GM18870 (cell line): ENCODE measurements around the gene SLC34A2.
"Not testable (repeated sequence)": the region's sequence is repeated elsewhere in the genome, so short reads cannot be mapped to it uniquely, and the experiment has no call there.

ENCODE experiments used
- ATAC-seq: cut with Tn5 transposase; IDR thresholded peaks from one replicate; pipeline ENCODE4 v1.9.1; 2021; ENCODE audit warnings: moderate library complexity; ENCODE audit not compliant: unreplicated experiment

The SLC34A2 gene

DNA sequence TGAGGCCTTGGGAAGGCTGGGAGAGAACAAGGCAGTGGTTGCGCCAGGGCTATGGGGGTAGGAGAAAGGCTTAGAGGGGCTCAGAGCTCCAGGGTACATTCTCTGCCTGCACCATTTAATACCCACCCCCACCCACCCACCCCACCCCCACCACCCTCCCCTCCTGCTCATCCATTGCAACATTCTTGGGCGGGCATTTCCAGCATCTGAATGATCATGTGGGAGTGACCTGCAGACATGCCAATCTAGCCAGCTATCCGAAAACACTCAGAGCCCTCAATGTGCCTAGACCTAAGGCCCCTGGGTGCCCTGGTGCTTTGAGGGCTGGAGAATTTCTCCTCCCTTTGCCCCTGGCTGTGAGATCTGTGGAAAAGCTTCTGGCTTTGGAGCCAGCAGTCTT lies 3.1 kb downstream of the SLC34A2 start:
- no peak for ATAC-seq

DNA sequence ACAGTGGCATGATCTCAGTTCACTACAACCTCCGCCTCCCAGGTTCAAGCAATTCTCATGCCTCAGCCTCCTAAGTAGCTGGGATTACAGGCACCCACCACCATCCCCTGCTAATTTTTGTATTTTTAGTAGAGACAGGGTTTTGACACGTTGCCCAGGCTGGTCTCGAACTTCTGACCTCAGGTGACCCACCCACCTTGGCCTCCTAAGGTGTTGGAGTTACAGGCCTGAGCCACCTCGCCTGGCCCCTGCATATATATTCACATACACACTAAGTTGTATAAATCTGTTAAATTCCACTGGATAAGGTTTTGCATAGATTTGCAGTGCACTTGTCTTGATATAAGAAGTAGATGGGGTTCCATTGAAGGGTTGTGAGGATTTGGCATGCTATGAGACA lies 5.8 kb downstream of the SLC34A2 start:
- not testable (repeated sequence) for ATAC-seq

DNA sequence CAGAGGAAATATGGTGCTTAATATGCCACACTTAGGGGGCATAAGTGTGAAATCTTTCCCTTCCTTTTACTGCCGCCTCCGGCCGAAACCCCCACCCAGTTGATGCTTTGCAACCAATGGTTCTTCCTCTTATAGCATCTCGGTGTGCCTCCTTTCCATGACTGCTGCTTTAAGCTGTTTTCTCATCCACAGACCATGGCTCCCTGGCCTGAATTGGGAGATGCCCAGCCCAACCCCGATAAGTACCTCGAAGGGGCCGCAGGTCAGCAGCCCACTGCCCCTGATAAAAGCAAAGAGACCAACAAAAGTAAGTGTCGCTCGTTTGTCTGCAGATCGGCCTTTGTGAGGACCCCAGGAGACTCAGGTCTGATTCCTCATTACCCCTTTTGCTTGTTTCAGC lies 6.7 kb downstream of the SLC34A2 start:
- no peak for ATAC-seq

DNA sequence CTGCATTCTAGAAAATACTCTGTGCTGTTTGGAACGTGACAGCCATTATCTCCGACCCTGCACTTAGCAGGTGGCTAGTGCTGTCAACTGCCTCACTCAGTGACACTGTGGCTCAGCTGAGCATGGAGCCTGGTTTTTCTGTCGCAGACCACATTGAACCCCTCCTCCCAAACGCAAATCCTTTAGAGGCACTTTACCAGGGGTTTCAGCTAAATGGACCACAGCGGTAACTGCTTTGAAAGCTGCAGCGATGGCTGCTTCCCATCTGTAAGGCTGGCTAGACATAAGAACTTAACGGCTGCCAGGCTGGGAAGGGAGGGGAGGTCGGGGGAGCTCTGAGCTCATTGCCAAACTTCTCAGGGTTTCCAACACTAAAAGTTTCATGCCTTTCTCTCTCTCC lies 8.1 kb downstream of the SLC34A2 start:
- ATAC-seq = no peak

DNA sequence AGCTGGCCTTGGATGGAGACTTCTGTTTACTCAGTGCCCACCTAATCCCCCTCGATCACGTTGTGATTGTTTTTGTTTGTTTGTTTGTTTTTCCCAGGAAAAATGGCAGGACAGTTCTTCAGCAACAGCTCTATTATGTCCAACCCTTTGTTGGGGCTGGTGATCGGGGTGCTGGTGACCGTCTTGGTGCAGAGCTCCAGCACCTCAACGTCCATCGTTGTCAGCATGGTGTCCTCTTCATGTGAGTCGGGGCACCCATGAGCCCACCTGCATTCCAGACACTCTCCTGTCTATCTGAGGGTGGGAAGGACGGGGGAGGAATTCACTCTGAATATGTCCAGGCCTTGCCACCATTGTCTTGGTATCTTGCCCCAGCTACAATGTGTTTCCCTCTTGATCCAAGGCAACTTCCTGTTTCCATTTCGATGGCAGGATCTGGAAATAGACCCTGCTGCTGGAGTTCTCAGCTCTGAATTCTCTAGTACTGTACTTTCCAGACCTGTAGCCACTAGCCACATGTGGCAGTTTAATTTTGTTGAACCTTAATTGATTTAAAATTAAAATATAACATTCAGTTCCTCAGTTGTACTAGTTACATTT lies 10.5 kb downstream of the SLC34A2 start:
- ATAC-seq = no peak

DNA sequence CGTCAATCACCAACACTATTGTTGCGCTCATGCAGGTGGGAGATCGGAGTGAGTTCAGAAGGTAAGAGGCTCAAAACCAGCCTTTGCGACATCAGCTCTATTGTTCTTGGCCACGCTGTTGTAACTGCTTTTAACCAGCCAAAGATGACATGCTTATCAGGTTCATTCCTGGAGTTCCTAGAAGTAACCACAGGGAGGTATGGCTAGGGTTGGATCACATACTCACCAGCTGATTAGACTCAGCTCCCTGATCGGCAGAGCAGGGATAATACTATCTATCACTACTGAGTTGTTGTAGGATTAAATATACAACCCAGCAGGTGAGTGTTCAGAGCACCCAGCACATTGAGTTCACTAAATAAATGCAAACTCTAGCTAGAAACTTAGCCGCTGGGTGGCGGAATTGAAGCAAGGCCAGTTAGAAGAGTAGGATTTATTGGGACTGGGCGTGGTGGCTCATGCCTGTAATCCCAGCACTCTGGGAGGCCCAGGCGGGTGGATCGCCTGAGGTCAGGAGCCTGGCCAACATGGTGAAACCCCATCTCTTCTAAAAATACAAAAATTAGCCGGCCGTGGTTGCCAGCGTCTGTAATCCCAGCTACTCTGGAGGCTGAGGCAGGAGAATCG lies 12.4 kb downstream of the SLC34A2 start:
- ATAC-seq = no peak

DNA sequence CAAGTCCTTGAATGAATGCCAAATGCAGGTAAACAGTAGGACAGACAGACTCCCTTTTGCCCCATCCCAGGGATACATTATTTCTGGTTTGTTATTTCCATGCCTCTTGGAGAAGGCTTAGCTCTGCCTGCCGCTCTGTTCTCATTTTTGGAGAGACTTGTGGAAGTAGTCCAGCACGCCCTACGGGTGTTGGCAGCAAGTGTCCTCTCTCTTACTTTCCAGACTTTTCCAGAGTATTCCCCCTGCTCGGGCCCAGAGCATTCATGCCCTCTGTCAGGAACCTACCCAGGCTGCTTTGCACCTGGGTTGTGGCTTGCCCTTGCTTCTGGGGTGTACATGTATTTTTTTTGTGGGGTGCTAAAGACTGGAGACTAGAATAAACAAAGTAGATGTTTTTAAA lies 15.3 kb downstream of the SLC34A2 start:
- no peak for ATAC-seq

DNA sequence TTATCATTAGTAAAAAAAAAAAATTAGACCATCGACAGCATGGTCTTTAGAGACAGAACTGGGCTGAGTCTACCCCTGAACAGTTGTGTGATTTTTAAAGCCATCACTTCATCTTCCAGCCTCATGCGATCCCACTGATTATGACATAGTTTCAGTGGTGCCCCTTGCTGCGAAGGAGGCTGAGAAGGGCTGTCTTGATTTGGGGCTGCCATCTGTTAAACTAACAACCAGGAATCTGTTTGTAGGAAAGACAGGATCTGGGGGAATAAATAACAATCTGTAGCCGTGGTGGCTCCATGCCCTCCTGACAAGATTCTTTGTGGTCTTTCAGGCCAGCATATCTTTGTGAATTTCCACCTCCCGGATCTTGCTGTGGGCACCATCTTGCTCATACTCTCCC lies 17.1 kb downstream of the SLC34A2 start:
- no peak for ATAC-seq

DNA sequence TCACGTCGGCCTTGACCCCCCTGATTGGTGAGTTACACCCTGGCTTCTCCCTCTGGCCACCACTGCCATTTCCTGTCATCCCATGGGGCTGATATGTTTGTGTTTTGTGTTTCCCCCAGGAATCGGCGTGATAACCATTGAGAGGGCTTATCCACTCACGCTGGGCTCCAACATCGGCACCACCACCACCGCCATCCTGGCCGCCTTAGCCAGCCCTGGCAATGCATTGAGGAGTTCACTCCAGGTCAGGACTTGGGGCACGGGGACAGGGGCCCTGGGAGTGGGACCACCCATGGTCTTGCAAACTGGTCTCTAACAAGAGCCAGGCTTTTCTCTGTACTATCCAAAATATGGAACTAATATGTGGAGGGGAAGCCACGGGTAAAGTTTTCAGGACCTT lies 18.7 kb downstream of the SLC34A2 start:
- no peak for ATAC-seq

DNA sequence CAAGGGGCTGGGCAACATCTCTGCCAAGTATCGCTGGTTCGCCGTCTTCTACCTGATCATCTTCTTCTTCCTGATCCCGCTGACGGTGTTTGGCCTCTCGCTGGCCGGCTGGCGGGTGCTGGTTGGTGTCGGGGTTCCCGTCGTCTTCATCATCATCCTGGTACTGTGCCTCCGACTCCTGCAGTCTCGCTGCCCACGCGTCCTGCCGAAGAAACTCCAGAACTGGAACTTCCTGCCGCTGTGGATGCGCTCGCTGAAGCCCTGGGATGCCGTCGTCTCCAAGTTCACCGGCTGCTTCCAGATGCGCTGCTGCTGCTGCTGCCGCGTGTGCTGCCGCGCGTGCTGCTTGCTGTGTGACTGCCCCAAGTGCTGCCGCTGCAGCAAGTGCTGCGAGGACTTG lies 20.6 kb downstream of the SLC34A2 start:
- no peak for ATAC-seq

DNA sequence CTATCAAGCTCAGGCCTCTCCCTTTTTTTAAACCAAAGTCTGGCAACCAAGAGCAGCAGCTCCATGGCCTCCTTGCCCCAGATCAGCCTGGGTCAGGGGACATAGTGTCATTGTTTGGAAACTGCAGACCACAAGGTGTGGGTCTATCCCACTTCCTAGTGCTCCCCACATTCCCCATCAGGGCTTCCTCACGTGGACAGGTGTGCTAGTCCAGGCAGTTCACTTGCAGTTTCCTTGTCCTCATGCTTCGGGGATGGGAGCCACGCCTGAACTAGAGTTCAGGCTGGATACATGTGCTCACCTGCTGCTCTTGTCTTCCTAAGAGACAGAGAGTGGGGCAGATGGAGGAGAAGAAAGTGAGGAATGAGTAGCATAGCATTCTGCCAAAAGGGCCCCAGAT lies 21.5 kb downstream of the SLC34A2 start:
- no peak for ATAC-seq

DNA sequence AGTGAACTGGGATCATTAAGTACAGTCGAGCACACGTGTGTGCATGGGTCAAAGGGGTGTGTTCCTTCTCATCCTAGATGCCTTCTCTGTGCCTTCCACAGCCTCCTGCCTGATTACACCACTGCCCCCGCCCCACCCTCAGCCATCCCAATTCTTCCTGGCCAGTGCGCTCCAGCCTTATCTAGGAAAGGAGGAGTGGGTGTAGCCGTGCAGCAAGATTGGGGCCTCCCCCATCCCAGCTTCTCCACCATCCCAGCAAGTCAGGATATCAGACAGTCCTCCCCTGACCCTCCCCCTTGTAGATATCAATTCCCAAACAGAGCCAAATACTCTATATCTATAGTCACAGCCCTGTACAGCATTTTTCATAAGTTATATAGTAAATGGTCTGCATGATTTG lies 22.3 kb downstream of the SLC34A2 start:
- ATAC-seq = no peak

DNA sequence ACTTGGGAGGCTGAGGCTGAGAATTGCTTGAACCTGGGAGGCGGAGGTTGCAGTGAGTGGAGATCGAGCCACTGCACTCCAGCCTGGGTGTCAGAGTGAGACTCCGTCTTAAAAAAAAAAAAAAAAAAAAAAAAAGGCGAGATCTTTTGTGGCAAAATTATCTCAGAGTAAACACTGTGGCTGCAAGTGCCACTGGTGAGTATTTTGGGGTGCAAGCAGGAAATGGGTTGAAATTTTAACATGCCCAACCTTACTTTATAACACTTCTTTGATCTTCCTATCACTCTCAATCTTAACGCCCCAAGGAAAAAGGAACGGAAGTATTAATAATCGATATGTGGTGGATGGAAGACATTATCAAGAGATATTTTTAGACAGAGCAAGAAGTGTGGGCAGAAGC lies 32.1 kb downstream of the SLC34A2 start:
- ATAC-seq = no peak

DNA sequence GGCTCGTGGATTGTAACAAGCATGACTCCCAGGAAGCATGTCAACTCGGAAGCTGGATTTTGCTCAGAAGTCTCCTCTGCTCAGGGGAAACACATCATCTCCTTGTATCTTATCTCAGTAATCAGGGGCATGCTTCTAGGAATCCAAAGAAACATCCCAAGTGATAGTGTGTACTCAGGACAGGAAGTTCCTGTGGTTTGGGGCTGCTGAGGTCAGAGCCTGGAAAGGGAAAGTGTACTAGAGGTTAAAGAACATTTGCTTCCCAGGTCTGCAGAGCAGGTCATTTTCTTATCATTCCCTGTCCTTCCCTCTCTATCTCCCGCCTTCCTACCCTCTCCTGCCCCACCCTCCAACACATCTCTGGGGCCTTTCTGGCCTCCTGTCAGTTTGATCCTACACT lies 38.8 kb downstream of the SLC34A2 start:
- ATAC-seq = no peak

DNA sequence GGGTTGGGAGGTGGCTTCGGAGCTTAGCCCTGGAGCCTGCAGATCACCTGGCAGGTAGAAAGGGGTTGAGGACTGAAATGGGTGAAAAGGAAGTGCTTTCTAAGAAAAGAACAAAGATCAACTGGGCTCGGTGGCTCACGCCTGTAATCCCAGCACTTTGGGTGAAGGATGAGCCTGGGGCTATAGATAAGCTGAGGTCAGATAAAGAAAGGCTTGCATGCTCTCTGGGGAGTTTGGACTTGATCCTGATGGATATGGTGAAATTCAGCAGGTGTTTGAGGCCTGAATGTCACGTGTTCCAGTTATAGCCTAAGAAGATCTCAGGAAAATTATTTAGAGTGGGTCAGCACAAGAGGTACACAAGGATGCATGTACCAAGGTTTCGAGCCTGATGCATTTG lies 40.8 kb downstream of the SLC34A2 start:
- no peak for ATAC-seq

DNA sequence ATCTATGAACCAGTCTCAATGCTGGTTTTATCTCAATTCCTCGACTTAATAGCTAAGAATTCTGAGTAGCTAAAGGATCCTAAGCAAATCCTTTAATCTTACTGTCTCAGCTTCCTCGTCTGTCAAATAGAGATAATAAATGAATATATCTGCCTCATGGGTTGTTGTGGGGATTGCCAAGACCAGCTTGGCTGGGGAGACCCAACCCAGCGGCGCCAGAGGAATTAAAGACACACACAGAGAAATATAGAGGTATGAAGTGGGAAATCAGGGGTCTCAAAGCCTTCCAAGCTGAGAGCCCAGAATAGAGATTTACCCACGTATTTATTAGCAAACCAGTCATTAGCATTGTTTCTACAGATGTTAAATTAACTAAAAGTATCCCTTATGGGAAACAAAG lies 41.9 kb downstream of the SLC34A2 start:
- no peak for ATAC-seq

DNA sequence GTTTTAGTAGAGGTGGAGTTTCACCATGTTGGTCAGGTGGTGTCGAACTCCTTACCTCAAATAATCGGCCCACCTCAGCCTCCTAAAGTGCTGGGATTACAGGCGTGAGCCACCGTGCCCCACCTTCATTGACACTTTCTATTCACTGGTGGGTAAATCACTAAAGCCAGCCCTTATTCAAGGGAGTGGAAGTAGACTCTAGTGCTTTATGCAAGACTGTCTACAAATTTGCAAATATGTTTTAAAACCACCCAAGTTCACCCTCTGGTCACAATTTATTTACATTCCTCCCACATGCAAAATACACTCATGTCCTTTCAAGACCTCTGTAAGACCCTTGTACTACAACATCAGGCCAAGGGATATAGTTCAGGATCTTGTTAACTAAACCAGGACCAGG lies 45.0 kb downstream of the SLC34A2 start:
- no peak for ATAC-seq

DNA sequence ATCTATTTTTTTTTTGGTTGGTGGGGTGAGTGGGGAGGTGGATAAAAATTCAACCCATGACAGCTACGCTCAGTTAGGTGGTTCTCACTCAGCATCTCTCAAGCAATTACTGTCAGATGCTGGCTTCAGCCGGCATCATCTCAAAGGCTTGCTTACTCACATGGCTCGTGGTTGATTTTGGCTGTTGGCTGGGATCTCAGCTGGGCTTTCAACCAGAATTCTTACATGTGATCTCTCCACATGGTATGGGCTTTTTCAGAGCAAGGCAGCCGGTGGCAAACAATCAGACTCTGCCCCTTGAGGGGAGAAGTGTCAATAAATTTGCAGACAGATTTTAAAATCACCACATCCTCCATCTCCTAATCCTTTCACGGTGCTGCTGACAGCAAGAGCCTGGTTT lies 47.2 kb downstream of the SLC34A2 start:
- no peak for ATAC-seq

DNA sequence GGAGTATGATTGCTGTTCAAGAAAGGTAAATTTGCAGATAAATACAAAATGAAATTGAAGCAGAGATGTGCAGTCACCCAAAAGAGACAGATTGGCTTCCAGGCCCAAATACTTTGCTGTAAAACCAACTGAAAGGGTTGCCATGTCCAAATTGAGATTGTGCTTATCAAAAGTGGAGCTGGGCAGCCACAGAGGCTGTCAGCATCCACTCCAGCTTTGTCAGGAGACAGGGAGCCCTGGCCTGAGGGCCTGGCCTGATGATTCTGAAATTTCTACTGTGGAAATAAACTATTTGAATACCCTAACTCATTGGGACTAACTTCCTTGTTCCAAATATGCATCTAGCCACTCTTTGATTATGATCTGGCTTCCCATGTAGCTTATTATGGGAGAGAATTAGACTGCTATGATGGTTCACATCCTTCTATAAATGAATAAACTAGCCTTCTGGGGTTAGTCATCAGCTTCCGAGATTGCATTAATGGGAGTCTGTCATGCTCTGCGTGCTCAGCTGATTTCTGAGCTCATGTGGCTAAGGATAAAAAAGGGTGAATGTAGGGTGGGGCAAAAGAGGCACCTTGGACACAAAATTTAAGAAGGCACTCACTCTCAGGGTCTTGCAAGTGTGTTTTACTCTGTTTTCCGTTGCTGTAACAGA lies 48.2 kb downstream of the SLC34A2 start:
- no peak for ATAC-seq

DNA sequence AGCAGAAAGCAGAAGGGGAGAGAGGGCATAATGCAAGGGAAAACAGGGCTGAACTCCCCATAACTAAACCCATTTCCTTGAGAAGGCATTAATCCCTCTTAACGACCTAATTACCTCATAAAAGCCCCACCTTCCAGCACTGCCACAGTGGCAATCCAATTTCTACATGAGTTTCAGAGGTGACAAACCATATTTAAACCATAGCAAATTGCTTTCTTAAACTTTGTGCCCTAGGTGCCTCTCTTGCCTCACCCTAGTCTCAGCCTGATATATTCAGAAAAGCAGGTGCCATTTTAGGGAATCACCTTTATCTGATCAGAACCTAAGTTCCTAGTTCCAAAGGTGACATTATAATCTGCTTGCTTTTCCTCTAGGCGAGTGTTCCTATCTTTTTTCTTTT lies 48.9 kb downstream of the SLC34A2 start:
- ATAC-seq = no peak

DNA sequence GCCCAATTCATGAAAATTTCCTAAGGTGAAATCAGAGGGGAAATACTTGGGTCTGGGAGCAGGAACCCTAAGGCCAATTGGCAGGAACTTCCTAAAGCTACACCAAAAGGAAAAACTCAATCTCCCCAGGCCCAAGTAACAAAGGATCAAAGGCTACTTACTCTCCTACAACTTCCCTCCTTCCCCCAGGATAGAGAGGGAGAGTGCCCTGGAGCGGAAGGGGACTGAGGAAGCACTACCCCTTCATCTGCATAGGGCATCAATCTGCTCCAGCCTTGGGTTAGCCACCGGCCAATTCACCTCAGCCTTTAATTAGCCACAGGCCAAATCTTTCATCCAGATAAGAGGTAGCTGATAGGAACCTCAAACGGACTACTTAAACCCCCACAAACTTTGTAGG lies 55.0 kb downstream of the SLC34A2 start:
- ATAC-seq = no peak

DNA sequence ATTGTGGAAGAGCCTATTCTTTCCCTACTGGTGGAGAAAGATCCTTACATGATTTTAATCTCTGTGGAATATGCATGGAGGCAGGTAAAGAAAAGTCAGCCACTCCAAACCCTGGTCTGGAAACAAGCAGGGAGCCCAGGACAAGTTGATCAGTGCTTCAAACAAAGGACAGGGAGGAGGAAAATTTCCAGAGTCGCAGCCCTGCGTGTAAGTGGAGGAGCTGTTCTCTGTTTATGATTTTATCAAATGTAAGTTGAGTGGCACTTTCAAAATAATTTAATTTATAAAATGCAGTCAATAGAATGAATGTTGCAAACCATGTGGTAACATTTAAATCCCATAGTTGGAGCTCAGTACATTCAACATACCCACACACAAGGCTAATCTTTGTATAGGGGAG lies 57.0 kb downstream of the SLC34A2 start:
- no peak for ATAC-seq

DNA sequence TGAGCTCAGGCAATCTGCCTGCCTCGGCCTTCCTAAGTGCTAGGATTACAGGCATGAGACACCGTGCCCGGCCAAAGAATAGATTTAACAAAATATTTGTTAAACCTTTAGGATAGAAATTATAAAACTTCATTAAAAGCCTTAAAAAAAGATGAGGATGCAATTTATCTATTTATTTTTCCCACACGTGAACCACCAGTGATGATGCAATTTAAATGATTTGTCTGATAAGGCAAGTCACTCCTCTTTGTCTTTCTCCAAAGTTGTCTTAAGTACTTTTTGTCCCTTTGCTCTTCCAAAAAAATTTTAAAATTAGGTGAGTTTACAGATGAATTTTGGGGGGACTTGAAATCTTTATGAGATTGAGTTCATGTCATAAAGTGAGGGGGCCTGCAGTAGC lies 58.2 kb downstream of the SLC34A2 start:
- ATAC-seq = no peak
